ENCODE data around the gene PDZD4. TPM values are rescaled to one million over a fixed set of nuclear protein-coding genes. Genes with fewer than 3 reads are reported as not detected.

PDZD4 gene
- total and polyA plus RNA-seq, 4 donors = 0.15 to 1.8 (median 0.69) TPM

DNA sequence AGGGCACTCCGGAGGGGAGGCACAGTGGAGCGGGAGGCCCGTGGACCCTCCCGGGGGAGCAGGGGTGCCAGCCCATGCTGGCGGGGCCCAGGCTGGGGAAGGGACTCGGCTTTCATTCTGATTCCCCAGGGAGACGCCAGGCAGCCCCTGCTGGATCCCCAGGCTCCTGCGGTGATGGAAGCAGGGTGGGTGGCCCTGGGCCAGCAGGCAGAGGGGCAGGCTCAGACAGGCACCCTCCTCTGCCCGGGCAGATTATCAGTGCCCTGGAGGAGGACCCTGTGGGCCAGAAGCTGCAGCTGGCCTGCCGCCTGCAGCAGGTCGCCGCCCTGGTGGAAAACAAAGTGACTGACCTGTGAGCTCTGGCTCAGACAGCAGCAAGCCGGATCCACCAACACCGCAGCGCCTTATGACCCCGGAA is 51.7 kb downstream of the PDZD4 start:
- Histone ChIP-seq H3K9me3 (ENCODE audit: control insufficient read depth in 4 of 4, low read length in 3 of 4) (no peaks in the 10 kb centered on the region), H3K27ac (ENCODE audit: low read depth in 1 of 2, low read length in 2 of 2) (no peak overlapping the region), H3K4me1 (ENCODE audit: control insufficient read depth in 4 of 4, insufficient read depth in 4 of 4, low read length in 3 of 4) (no peaks in the 10 kb centered on the region), H3K27me3 (ENCODE audit: control insufficient read depth in 4 of 4, insufficient read depth in 4 of 4, low read length in 3 of 4) (no peaks in the 10 kb centered on the region), H3K4me3 (ENCODE audit: low read depth in 1 of 3, low read length in 3 of 3) (no peak overlapping the region), H3K36me3 (ENCODE audit: control insufficient read depth in 4 of 4, insufficient read depth in 3 of 4, low read depth in 1 of 4, low read length in 3 of 4) (no peaks in the 10 kb centered on the region), H3K9ac (ENCODE audit: low read depth in 1 of 2, low read length in 2 of 2) (no peak overlapping the region)
- DNase-seq (ENCODE audit: low spot score) = no peak
- TF ChIP-seq TAF1 (conservative IDR thresholded peaks at IDR 0.05) (no peak), JUND (IDR thresholded peaks at IDR 0.05) (no peak), RXRA (IDR thresholded peaks at IDR 0.05) (no peak), HNF4A (conservative IDR thresholded peaks at IDR 0.05) (no peak), NR2F2 (IDR thresholded peaks at IDR 0.05) (no peak), EGR1 (IDR thresholded peaks at IDR 0.05; ENCODE audit: low read depth in 2 of 2) (no peak), RAD21 (IDR thresholded peaks at IDR 0.05) (no peak), GABPA (IDR thresholded peaks at IDR 0.05 in 1 of 2, conservative IDR thresholded peaks at IDR 0.05 in 1 of 2) (no peak), FOXA1 (IDR thresholded peaks at IDR 0.05) (no peak), HNF4G (IDR thresholded peaks at IDR 0.05) (no peak)
- TF ChIP-seq, protein P1, sequence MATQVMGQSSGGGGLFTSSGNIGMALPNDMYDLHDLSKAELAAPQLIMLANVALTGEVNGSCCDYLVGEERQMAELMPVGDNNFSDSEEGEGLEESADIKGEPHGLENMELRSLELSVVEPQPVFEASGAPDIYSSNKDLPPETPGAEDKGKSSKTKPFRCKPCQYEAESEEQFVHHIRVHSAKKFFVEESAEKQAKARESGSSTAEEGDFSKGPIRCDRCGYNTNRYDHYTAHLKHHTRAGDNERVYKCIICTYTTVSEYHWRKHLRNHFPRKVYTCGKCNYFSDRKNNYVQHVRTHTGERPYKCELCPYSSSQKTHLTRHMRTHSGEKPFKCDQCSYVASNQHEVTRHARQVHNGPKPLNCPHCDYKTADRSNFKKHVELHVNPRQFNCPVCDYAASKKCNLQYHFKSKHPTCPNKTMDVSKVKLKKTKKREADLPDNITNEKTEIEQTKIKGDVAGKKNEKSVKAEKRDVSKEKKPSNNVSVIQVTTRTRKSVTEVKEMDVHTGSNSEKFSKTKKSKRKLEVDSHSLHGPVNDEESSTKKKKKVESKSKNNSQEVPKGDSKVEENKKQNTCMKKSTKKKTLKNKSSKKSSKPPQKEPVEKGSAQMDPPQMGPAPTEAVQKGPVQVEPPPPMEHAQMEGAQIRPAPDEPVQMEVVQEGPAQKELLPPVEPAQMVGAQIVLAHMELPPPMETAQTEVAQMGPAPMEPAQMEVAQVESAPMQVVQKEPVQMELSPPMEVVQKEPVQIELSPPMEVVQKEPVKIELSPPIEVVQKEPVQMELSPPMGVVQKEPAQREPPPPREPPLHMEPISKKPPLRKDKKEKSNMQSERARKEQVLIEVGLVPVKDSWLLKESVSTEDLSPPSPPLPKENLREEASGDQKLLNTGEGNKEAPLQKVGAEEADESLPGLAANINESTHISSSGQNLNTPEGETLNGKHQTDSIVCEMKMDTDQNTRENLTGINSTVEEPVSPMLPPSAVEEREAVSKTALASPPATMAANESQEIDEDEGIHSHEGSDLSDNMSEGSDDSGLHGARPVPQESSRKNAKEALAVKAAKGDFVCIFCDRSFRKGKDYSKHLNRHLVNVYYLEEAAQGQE (IDR thresholded peaks at IDR 0.05) = no peak
- TF ChIP-seq, protein P2, sequence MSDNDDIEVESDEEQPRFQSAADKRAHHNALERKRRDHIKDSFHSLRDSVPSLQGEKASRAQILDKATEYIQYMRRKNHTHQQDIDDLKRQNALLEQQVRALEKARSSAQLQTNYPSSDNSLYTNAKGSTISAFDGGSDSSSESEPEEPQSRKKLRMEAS (IDR thresholded peaks at IDR 0.05) = no peak
- TF ChIP-seq, protein P3, sequence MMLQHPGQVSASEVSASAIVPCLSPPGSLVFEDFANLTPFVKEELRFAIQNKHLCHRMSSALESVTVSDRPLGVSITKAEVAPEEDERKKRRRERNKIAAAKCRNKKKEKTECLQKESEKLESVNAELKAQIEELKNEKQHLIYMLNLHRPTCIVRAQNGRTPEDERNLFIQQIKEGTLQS (IDR thresholded peaks at IDR 0.05) = no peak
- 55% methylated on average over 16 of the region's 16 CpGs for WGBS

DNA sequence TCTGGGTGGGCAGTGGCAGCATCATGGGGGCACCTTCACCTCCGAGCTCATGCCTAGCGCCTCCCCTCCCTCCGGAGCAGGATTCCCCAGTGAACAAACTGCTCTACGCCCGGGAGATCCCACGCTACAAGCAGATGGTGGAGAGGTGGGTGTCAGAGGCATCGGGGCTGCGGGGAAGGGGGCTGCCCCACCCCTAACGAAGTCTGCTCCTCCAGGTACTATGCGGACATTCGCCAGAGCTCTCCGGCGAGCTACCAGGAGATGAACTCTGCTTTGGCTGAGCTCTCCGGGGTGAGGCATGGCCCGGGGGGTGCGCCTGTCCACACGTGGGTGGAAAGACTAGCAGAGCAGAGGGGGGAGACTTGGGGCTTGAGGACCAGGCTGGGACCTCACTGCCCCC is 52.2 kb downstream of the PDZD4 start:
- no peak for TF ChIP-seq JUND (IDR thresholded peaks at IDR 0.05)
- no peak for TF ChIP-seq SP1 (IDR thresholded peaks at IDR 0.05)
- TF ChIP-seq EGR1 (IDR thresholded peaks at IDR 0.05; ENCODE audit: low read depth in 2 of 2) = no peak
- TF ChIP-seq, protein P3 (IDR thresholded peaks at IDR 0.05) = no peak
- WGBS = 69% methylated on average over 17 of the region's 17 CpGs

More for the DNA sequence above, 52.2 kb downstream of the PDZD4 start:
- DNase-seq (ENCODE audit: low spot score) = no peak
- no peak overlapping the region for H3K27ac ChIP-seq (ENCODE audit: low read depth in 1 of 2, low read length in 2 of 2)
- H3K4me3 ChIP-seq (ENCODE audit: low read depth in 1 of 3, low read length in 3 of 3) = no peak overlapping the region
- no peaks in the 10 kb centered on the region for H3K27me3 ChIP-seq (ENCODE audit: control insufficient read depth in 4 of 4, insufficient read depth in 4 of 4, low read length in 3 of 4)
- H3K4me1 ChIP-seq (ENCODE audit: control insufficient read depth in 4 of 4, insufficient read depth in 4 of 4, low read length in 3 of 4) = no peaks in the 10 kb centered on the region
- no peaks in the 10 kb centered on the region for H3K36me3 ChIP-seq (ENCODE audit: control insufficient read depth in 4 of 4, insufficient read depth in 3 of 4, low read depth in 1 of 4, low read length in 3 of 4)
- H3K9me3 ChIP-seq (ENCODE audit: control insufficient read depth in 4 of 4, low read length in 3 of 4) = no peaks in the 10 kb centered on the region
- H3K9ac ChIP-seq (ENCODE audit: low read depth in 1 of 2, low read length in 2 of 2) = no peak overlapping the region

Data from liver (tissue), 9 donors.